ENCODE data around the gene ASPSCR1. TPM values are rescaled to one million over a fixed set of nuclear protein-coding genes. Genes with fewer than 3 reads are reported as not detected.

The ASPSCR1 gene
- total RNA-seq, 1 donor from 2014 or later = 27.5 TPM

GRCh38 chr17:81961087-81961511 is 16.3 kb upstream of the ASPSCR1 start, which contains the start of gene NOTUM:
Gene NOTUM (minus strand): TSS chr17:81961187. CDS start chr17:81960909, 278 bp downstream.
- no peaks in the 10 kb centered on the region for H3K36me3 ChIP-seq
- TF ChIP-seq, protein P1, sequence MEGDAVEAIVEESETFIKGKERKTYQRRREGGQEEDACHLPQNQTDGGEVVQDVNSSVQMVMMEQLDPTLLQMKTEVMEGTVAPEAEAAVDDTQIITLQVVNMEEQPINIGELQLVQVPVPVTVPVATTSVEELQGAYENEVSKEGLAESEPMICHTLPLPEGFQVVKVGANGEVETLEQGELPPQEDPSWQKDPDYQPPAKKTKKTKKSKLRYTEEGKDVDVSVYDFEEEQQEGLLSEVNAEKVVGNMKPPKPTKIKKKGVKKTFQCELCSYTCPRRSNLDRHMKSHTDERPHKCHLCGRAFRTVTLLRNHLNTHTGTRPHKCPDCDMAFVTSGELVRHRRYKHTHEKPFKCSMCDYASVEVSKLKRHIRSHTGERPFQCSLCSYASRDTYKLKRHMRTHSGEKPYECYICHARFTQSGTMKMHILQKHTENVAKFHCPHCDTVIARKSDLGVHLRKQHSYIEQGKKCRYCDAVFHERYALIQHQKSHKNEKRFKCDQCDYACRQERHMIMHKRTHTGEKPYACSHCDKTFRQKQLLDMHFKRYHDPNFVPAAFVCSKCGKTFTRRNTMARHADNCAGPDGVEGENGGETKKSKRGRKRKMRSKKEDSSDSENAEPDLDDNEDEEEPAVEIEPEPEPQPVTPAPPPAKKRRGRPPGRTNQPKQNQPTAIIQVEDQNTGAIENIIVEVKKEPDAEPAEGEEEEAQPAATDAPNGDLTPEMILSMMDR (IDR thresholded peaks at IDR 0.05; ENCODE audit: borderline replicate concordance) = peak; percentile 31
- DNase-seq = no peak
- H3K9me3 ChIP-seq (replicated peaks) = no peaks in the 10 kb centered on the region
- peaks cover 96% of the 10 kb centered on the region for H3K27me3 ChIP-seq (ENCODE audit: low read depth)
- peak within 1 kb of the TSS; percentile 64 for H3K4me3 ChIP-seq
- H3K4me1 ChIP-seq = peaks cover 25% of the 10 kb centered on the region
- H3K27ac ChIP-seq (replicated peaks) = no peak within 1 kb of the TSS
- intact Hi-C loops (cut with micrococcal nuclease) = loop anchor here (10.0 kb wide), 1 partner anchor 184 kb away; no protein-coding TSS in a partner anchor

GRCh38 chr17:81961521-81962498 is 15.6 kb upstream of the ASPSCR1 start:
- Histone ChIP-seq H3K4me3 (peak overlapping the region; percentile 14), H3K36me3 (no peaks in the 10 kb centered on the region), H3K27me3 (ENCODE audit: low read depth) (peaks cover 98% of the 10 kb centered on the region), H3K9me3 (replicated peaks) (no peaks in the 10 kb centered on the region), H3K4me1 (peaks cover 29% of the 10 kb centered on the region), H3K27ac (replicated peaks) (no peak overlapping the region)
- no peak for DNase-seq
- TF ChIP-seq, protein P1 (IDR thresholded peaks at IDR 0.05; ENCODE audit: borderline replicate concordance) = no peak
- intact Hi-C loops (cut with micrococcal nuclease) = loop anchor here (10.0 kb wide), 1 partner anchor 183 kb away; no protein-coding TSS in a partner anchor

DNA sequence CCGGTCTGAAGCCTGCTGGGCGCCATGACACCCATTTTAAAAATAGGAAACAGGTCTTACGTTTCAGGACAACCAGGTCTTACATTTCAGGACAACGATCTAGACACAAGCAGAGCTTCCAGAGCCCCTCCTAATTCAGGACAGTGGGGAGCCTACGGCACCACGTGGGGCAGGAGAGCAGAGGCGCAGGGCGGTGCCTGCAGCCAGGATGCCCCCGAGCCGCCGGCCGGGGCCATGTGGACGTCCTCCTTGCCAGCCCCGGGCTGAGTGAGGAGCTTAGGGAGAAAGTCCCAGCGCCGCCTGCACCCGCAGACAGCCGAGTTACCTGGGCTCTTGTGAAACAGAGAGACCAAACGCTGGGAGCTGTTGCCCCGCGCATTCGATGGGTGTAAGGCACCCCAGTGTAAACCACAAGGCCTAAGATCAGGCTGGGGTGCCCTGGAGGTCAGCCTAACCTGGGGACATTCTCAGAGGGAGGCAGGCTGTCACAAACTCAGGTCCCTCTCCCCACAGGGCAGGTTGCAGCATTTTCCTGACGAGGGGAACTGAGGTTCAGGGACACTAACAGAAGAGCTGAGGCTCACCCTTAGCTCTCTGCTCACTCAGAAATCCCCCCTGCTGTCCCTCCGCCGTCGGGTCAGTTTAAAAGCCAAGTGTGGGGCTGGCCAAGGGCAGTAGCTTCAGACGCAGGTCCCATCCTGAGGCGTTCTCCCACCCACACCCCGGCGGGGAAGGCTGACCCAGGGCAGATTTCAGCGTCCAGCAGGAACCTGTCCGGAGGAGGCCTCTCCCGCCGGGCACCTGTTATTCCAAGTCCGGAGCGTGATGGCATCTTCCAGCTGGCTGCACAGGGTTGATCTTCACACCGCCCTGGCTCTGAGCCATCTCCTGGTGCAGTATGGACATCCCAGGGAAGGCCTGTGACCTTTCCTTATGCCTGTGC is 14.7 kb upstream of the ASPSCR1 start:
- intact Hi-C loops (cut with micrococcal nuclease) = loop anchor here (10.0 kb wide), 1 partner anchor 182 kb away; no protein-coding TSS in a partner anchor

GRCh38 chr17:81964081-81964849 is 13.2 kb upstream of the ASPSCR1 start:
- peaks cover 90% of the 10 kb centered on the region for H3K27me3 ChIP-seq (ENCODE audit: low read depth)
- TF ChIP-seq, protein P1 (IDR thresholded peaks at IDR 0.05; ENCODE audit: borderline replicate concordance) = no peak
- no peak for DNase-seq
- H3K4me1 ChIP-seq = peaks cover 47% of the 10 kb centered on the region
- no peaks in the 10 kb centered on the region for H3K9me3 ChIP-seq (replicated peaks)
- H3K4me3 ChIP-seq = no peak overlapping the region
- H3K27ac ChIP-seq (replicated peaks) = no peak overlapping the region
- no peaks in the 10 kb centered on the region for H3K36me3 ChIP-seq
- intact Hi-C loops (cut with micrococcal nuclease) = loop anchor here (10.0 kb wide), 1 partner anchor 181 kb away; no protein-coding TSS in a partner anchor

More for the DNA sequence above, 14.7 kb upstream of the ASPSCR1 start:
- no peak for DNase-seq
- Histone ChIP-seq H3K9me3 (replicated peaks) (no peaks in the 10 kb centered on the region), H3K27ac (replicated peaks) (no peak overlapping the region), H3K36me3 (no peaks in the 10 kb centered on the region), H3K4me1 (peaks cover 38% of the 10 kb centered on the region), H3K4me3 (no peak overlapping the region), H3K27me3 (ENCODE audit: low read depth) (peaks cover 98% of the 10 kb centered on the region)
- TF ChIP-seq, protein P1 (IDR thresholded peaks at IDR 0.05; ENCODE audit: borderline replicate concordance) = no peak

Measured in left ventricle myocardium inferior (tissue), 1 donor.